ENCODE measurements around the gene KBTBD12.

The KBTBD12 gene

DNA sequence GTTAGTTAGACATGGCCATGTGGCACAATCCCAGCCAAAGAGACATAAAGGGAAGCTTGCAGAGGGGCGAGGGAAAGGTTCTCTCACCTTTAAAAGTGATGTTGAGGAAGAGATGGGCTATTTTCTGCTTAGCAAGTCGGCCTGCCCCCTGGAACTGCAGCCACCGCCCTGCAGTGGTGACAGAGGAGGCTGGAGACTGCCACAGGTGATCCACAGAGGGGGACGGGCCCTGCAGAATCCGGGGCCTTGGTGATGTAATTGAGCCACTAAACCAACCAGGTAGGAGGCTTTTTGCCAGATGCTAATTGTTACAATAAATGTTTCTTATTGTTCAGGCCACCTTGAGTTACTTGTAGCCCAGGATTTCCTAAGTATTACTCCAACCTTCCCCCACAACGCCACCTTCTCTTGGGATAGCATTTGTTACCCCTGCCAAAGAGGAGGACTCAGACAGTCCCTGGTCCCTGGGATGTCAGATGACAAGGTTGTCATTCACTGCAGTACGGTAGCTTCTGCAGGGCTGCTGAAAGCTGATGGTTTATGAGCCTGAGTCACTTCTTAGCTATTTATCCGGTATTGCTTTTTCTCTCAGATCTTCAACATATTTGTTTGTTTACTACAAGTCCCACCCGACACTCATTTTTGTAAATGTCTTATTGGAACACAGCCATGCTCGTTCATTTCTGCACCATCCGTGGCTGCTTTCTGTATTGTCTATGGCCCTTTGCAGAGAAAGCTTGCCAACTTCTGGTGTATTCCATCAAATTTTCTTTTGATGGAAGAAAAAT is 73.9 kb downstream of the KBTBD12 start:
- no peak for DNase-seq

- no peak for DNase-seq
Measured at GRCh38 chr3:127990051-127990450, 75.0 kb downstream of the KBTBD12 start.

DNA sequence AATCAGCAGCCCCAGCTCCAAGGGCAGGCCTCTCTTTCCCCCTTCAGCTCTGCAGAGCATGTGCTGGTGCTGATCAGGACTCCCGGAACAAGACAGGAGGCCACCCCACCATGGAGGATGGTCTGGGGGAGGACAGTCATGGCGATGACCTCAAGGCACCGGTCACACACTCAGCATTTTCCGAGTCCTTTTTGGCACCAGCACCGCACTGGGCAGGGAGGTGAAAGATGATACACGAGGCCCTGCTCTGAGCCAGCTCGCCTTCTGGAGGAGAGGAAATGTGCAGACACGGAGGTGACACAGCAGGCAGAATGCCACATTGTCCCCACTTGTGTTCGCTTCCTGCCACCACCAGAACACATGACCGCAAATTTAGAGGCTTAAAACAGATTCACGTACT is 75.4 kb downstream of the KBTBD12 start:
- no peak for DNase-seq

DNA sequence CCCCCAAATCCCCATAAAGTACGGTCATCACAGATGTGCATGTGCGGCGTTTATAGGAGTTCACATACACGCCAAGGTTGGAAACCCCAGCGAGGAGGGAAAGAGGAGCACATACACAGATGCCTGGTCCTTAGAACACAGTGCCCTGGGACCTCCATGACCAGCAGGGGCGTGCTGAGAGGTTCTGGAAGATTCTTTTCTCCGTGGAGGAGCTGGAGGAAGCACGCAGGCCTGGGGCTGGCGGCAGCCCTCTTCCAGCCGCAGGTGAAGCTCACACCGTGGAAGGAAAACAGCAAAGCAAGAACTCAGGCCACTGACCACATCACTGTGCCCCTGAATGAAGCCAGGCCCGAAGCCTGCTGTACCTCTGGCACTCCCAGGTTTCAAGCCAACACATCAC is 76.2 kb downstream of the KBTBD12 start:
- no peak for DNase-seq

GRCh38 chr3:127991681-127992080 is 76.6 kb downstream of the KBTBD12 start:
- DNase-seq = no peak

GRCh38 chr3:127992127-127992526 is 77.1 kb downstream of the KBTBD12 start:
- DNase-seq = no peak

DNA sequence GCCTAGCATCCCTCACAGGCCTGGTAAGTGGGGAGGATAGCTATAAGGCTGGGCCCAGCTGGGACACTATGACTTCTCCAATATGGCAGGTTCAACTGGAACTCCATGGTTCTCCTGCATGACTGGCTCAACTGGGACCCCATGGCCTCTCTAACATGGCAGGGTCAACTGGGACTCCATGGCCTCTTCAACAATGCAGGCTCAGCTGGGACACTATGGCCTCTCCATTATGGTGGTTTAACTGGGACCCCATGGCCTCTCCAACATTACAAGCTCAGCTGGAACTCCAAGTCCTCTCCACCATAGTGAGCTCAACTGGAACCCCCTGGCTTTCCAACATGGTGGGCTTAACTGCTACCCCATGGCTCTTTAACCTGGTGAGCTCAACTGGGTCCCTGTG is 79.0 kb downstream of the KBTBD12 start:
- DNase-seq = no peak

DNA sequence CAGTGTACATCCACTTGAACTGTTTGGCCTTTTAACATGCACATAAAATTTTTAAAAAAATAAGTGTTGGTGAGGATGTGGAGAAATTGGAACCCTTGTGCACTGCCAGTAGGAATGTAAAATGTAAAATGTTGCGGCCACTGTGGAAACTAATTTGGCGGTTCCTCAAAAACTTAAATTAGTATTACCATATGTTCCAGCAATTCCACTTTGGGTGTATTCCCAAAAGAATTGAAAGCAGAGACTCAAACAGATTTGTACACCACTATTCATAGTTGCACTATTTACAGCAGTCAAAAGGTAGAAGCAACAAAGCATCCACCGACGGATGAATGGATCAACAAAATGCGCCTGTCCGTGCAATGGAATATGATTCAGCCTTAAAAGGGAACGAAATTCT is 82.0 kb downstream of the KBTBD12 start:
- DNase-seq = no peak

- DNase-seq = no peak
Measured at GRCh38 chr3:127997961-127998360, 82.9 kb downstream of the KBTBD12 start.

DNA sequence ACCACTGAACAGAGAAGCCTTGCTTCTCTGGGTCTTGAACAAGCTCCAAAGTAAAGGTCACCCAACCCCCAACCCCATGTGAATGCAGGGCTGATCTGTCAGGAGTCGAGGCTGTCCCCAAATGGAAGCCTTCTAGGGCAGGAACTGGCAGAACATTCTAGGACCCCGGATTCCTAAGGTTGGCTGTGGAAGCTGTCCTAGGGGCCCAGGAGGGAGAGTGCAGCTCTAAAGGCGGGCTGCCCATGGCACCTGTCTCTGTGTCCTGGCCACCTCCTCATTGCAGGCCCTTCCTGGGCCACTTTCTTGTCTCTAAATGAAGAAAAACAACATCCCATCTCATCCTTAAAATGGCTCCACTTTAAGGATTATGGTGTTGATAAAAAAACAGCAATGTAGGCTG is 83.6 kb downstream of the KBTBD12 start:
- DNase-seq = no peak

- no peak for DNase-seq
Measured at GRCh38 chr3:127999509-128000106, 84.6 kb downstream of the KBTBD12 start.

- DNase-seq = no peak
Measured at GRCh38 chr3:128001576-128001975, 86.5 kb downstream of the KBTBD12 start.

GRCh38 chr3:128004661-128005060 is 89.6 kb downstream of the KBTBD12 start:
- no peak for DNase-seq

- no peak for DNase-seq
Measured at GRCh38 chr3:128006061-128007032, 91.3 kb downstream of the KBTBD12 start.

DNA sequence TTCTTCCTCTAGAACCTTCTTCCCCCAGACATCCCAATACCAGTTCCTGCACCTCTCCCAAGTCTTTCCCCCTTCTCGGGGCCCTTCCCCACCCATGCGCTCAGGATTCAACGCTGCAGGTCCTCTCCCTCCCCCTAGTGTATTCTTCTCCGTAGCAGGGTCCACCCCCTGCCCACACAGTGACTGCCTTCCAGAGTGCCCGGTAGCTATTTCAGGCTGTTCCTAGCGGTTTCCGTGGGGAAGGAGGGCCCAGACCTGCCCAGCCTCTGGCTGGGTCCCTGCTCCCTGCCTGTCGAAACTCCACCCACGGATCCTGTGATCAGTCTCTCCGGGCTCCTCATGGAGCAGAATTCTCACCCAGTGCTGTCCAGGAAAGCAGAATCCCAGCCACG is 92.0 kb downstream of the KBTBD12 start:
- DNase-seq = no peak

- DNase-seq = no peak
Measured at GRCh38 chr3:128009952-128010846, 95.2 kb downstream of the KBTBD12 start.

DNA sequence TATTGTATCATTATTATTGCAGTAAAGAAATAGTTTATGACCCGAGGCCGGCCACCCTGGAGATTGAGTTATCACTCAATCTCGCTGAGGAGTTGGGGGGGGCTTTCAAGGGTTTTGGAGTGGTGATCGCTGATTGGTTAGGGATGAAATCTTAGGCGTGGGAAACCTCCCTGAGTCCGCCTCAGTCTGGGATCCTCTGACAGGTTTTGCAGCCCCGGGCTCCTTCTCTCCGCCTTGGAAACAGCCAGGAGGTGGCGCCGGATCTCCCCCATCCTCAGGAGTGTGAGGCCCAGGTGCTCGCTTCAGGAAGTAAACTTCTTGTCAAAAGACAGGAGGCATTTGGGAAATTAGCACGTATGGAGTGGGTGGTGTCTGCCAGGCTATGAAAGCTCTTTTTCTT is 96.1 kb downstream of the KBTBD12 start:
- DNase-seq = no peak

GRCh38 chr3:128012050-128012449 is 97.0 kb downstream of the KBTBD12 start:
- no peak for DNase-seq

- DNase-seq = no peak
Measured at GRCh38 chr3:128014548-128014947, 99.5 kb downstream of the KBTBD12 start.

- no peak for DNase-seq
Measured at GRCh38 chr3:128016502-128016901, 101.5 kb downstream of the KBTBD12 start.

- no peak for DNase-seq
Measured at GRCh38 chr3:128021768-128022372, 106.8 kb downstream of the KBTBD12 start.

- DNase-seq = no peak
Measured at GRCh38 chr3:128033102-128033501, 118.1 kb downstream of the KBTBD12 start.
